Activated T-helper 2 cell treated with anti-CD3 and anti-CD28 coated beads, Interferon-gamma antibody, Interleukin-2, Interleukin-4, amounts not matched to agents 10 μg/mL and 5 μg/mL and 100 μg/mL, durations not matched to agents 14 hours and 24 hours and 36 hours (primary cell): ENCODE data around the gene PPP1R26. TPM values are rescaled to one million over a fixed set of nuclear protein-coding genes. Genes with fewer than 3 reads are reported as not detected.
A peak's percentile ranks its signal among the peaks of the same experiment; 100 is the strongest.
"Not testable (repeated sequence)": the region's sequence is repeated elsewhere in the genome, so short reads cannot be mapped to it uniquely, and the experiment has no call there.

Source experiments
- DNase-seq: peaks from one replicate; pipeline ENCODE4 v3.0.0; 2021; ENCODE audit warnings: low spot score
- H3K27ac Mint-ChIP-seq: one replicate; pipeline ENCODE4 v1.8.0; 2021; ENCODE audit warnings: mixed read lengths
- H3K27me3 Mint-ChIP-seq: one replicate; pipeline ENCODE4 v1.8.0; 2021; ENCODE audit warnings: low read depth, mixed read lengths
- H3K36me3 Mint-ChIP-seq: one replicate; pipeline ENCODE4 v1.8.0; 2021; ENCODE audit warnings: low read depth, mixed read lengths
- H3K4me1 Mint-ChIP-seq: one replicate; pipeline ENCODE4 v1.8.0; 2021; ENCODE audit warnings: low read depth, mixed read lengths
- H3K4me3 Mint-ChIP-seq: one replicate; pipeline ENCODE4 v1.8.0; 2021; ENCODE audit warnings: low read depth, mild to moderate bottlenecking, moderate library complexity, mixed read lengths
- H3K9me3 Mint-ChIP-seq: one replicate; pipeline ENCODE4 v1.8.0; 2021; ENCODE audit warnings: mixed read lengths
- intact Hi-C: fragments of 100-400 bp; cut with micrococcal nuclease; formaldehyde crosslinking; loops from one replicate; pipeline ENCODE4 v1.15.1; 2023
- total RNA-seq: library from RNA; stranded (reverse); gene quantifications from 2 replicates; pipeline ENCODE4 v1.2.3, GENCODE V29; 2022

Gene PPP1R26
- total RNA-seq, 1 donor from 2014 or later = 2.3 TPM

GRCh38 chr9:135449532-135449931, 30.1 kb upstream of the PPP1R26 start:
- H3K9me3 Mint-ChIP-seq, H3K27me3 Mint-ChIP-seq, H3K4me3 Mint-ChIP-seq, H3K4me1 Mint-ChIP-seq, H3K27ac Mint-ChIP-seq, DNase-seq, H3K36me3 Mint-ChIP-seq, intact Hi-C loops: not testable (repeated sequence)

GRCh38 chr9:135450956-135451355, 28.6 kb upstream of the PPP1R26 start:
- intact Hi-C loops = no loop called here
- peaks cover 11% of the 10 kb centered on the region for H3K27me3 Mint-ChIP-seq
- H3K36me3 Mint-ChIP-seq = no peaks in the 10 kb centered on the region
- H3K4me3 Mint-ChIP-seq = no peak overlapping the region
- H3K27ac Mint-ChIP-seq = no peak overlapping the region
- DNase-seq = no peak
- H3K4me1 Mint-ChIP-seq = no peaks in the 10 kb centered on the region
- no peaks in the 10 kb centered on the region for H3K9me3 Mint-ChIP-seq

GRCh38 chr9:135451909-135452308, 27.7 kb upstream of the PPP1R26 start:
- intact Hi-C loops, H3K36me3 Mint-ChIP-seq: not testable (repeated sequence)

GRCh38 chr9:135454737-135455136, 24.8 kb upstream of the PPP1R26 start:
- Mint-ChIP-seq H3K4me3 (no peak overlapping the region), H3K27me3 (peaks cover 11% of the 10 kb centered on the region), H3K27ac (no peak overlapping the region), H3K4me1 (no peaks in the 10 kb centered on the region), H3K36me3 (no peaks in the 10 kb centered on the region), H3K9me3 (no peaks in the 10 kb centered on the region)
- intact Hi-C loops = no loop called here
- no peak for DNase-seq

More at GRCh38 chr9:135451909-135452308, 27.7 kb upstream of the PPP1R26 start:
- not testable (repeated sequence) for H3K27ac Mint-ChIP-seq, H3K4me1 Mint-ChIP-seq, H3K4me3 Mint-ChIP-seq, H3K9me3 Mint-ChIP-seq, DNase-seq
- peaks cover 11% of the 10 kb centered on the region for H3K27me3 Mint-ChIP-seq

- H3K4me3 Mint-ChIP-seq = no peak overlapping the region
- no peaks in the 10 kb centered on the region for H3K4me1 Mint-ChIP-seq
- no peak overlapping the region for H3K27ac Mint-ChIP-seq
- no peaks in the 10 kb centered on the region for H3K36me3 Mint-ChIP-seq
- no peaks in the 10 kb centered on the region for H3K9me3 Mint-ChIP-seq
- no peak for DNase-seq
- intact Hi-C loops = no loop called here
- peaks cover 11% of the 10 kb centered on the region for H3K27me3 Mint-ChIP-seq
Observed at GRCh38 chr9:135455401-135456030, 24.1 kb upstream of the PPP1R26 start.

GRCh38 chr9:135456436-135457104, 23.0 kb upstream of the PPP1R26 start:
- no peak for DNase-seq
- Mint-ChIP-seq H3K4me3 (no peak overlapping the region), H3K36me3 (no peaks in the 10 kb centered on the region), H3K9me3 (no peaks in the 10 kb centered on the region), H3K27me3 (peaks cover 11% of the 10 kb centered on the region), H3K27ac (no peak overlapping the region), H3K4me1 (no peaks in the 10 kb centered on the region)
- intact Hi-C loops = no loop called here

GRCh38 chr9:135458478-135458877, 21.1 kb upstream of the PPP1R26 start:
- H3K4me1 Mint-ChIP-seq, H3K36me3 Mint-ChIP-seq, DNase-seq, H3K27me3 Mint-ChIP-seq, H3K4me3 Mint-ChIP-seq, intact Hi-C loops, H3K9me3 Mint-ChIP-seq, H3K27ac Mint-ChIP-seq: not testable (repeated sequence)

- no peaks in the 10 kb centered on the region for H3K4me1 Mint-ChIP-seq
- H3K27ac Mint-ChIP-seq = no peak overlapping the region
- H3K27me3 Mint-ChIP-seq = peaks cover 4% of the 10 kb centered on the region
- DNase-seq = no peak
- H3K36me3 Mint-ChIP-seq = no peaks in the 10 kb centered on the region
- H3K9me3 Mint-ChIP-seq = no peaks in the 10 kb centered on the region
- H3K4me3 Mint-ChIP-seq = no peak overlapping the region
- intact Hi-C loops = no loop called here
Observed at GRCh38 chr9:135461936-135462335, 17.6 kb upstream of the PPP1R26 start.

GRCh38 chr9:135463140-135463539, 16.4 kb upstream of the PPP1R26 start:
- no peaks in the 10 kb centered on the region for H3K36me3 Mint-ChIP-seq
- H3K4me1 Mint-ChIP-seq = peaks cover 3% of the 10 kb centered on the region
- H3K4me3 Mint-ChIP-seq = no peak overlapping the region

GRCh38 chr9:135464181-135464580, 15.4 kb upstream of the PPP1R26 start:
- Mint-ChIP-seq H3K4me3 (no peak overlapping the region), H3K27me3 (peaks cover 4% of the 10 kb centered on the region), H3K9me3 (no peaks in the 10 kb centered on the region), H3K36me3 (no peaks in the 10 kb centered on the region), H3K27ac (no peak overlapping the region), H3K4me1 (peaks cover 12% of the 10 kb centered on the region)
- intact Hi-C loops = no loop called here
- DNase-seq = no peak

More at GRCh38 chr9:135463140-135463539, 16.4 kb upstream of the PPP1R26 start:
- peaks cover 4% of the 10 kb centered on the region for H3K27me3 Mint-ChIP-seq
- DNase-seq = no peak
- H3K27ac Mint-ChIP-seq = no peak overlapping the region
- H3K9me3 Mint-ChIP-seq = no peaks in the 10 kb centered on the region
- intact Hi-C loops = no loop called here

- H3K36me3 Mint-ChIP-seq = no peaks in the 10 kb centered on the region
- intact Hi-C loops = no loop called here
- peak; percentile 60 for DNase-seq
- H3K9me3 Mint-ChIP-seq = no peaks in the 10 kb centered on the region
- H3K27me3 Mint-ChIP-seq = peaks cover 6% of the 10 kb centered on the region
- peak overlapping the region; percentile 46 for H3K4me3 Mint-ChIP-seq
- H3K27ac Mint-ChIP-seq = peak overlapping the region; percentile 61
- H3K4me1 Mint-ChIP-seq = peaks cover 19% of the 10 kb centered on the region
Observed at GRCh38 chr9:135468854-135469521, 10.6 kb upstream of the PPP1R26 start.

- Mint-ChIP-seq H3K9me3 (no peaks in the 10 kb centered on the region), H3K4me1 (peaks cover 19% of the 10 kb centered on the region), H3K4me3 (no peak overlapping the region), H3K36me3 (no peaks in the 10 kb centered on the region), H3K27ac (no peak overlapping the region), H3K27me3 (peaks cover 9% of the 10 kb centered on the region)
- intact Hi-C loops = no loop called here
- DNase-seq = no peak
Observed at GRCh38 chr9:135471791-135472640, 7.6 kb upstream of the PPP1R26 start.
